HEK293T (cell line): ENCODE measurements around the gene SFT2D2.

Experiments used
- FOXA1 ChIP-seq: fragments of 450-650 bp; IDR thresholded peaks from 2 replicates; pipeline ENCODE4 v1.6.1; 2016; ENCODE audit warnings: mild to moderate bottlenecking
- FOXK2 ChIP-seq: fragments of 450-650 bp; IDR thresholded peaks from 2 replicates; pipeline ENCODE4 v1.6.1; 2016; ENCODE audit warnings: mild to moderate bottlenecking
- FOXM1 ChIP-seq: fragments of 450-650 bp; IDR thresholded peaks from 2 replicates; pipeline ENCODE4 v1.6.1; 2017; ENCODE audit warnings: mild to moderate bottlenecking, borderline replicate concordance
- PKNOX1 ChIP-seq: fragments of 450-650 bp; IDR thresholded peaks from 2 replicates; pipeline ENCODE4 v1.6.1; 2016
- SP1 ChIP-seq: fragments of 450-650 bp; IDR thresholded peaks from 2 replicates; pipeline ENCODE4 v1.6.1; 2017
- SUZ12 ChIP-seq: fragments of 450-650 bp; IDR thresholded peaks from 2 replicates; pipeline ENCODE4 v1.6.1; 2016; ENCODE audit warnings: mild to moderate bottlenecking

DNA sequence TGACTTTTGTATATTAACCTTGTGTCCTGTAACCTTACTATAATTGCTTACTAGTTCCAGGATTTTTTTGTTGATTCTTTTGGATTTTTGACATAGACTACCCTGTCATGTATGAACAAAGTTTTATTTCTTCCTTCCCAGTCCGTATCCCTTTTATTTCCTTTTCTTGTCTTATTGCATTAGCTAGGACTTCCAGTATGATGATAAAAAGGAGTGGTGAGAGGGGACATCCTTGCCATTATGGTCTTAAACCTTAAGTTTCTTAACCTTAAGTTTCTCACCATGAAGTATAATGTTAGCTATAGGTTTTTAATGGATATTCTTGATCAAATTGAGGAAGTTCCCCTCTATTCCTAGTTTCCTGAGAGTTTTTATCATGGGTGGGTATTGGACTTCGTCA, 30.4 kb downstream of the SFT2D2 start:
- TF ChIP-seq SUZ12 (no peak), PKNOX1 (no peak), FOXA1 (no peak), SP1 (no peak), FOXK2 (no peak), FOXM1 (no peak)
